ENCODE data around the gene ICE2. TPM values are rescaled to one million over a fixed set of nuclear protein-coding genes. Genes with fewer than 3 reads are reported as not detected.

Gene ICE2
- total RNA-seq, 3 donors from 2014 or later (not counting 1 experiment from before 2014, with no cell fraction given) = 21.7 to 36.7 (median 32.9) TPM

DNA sequence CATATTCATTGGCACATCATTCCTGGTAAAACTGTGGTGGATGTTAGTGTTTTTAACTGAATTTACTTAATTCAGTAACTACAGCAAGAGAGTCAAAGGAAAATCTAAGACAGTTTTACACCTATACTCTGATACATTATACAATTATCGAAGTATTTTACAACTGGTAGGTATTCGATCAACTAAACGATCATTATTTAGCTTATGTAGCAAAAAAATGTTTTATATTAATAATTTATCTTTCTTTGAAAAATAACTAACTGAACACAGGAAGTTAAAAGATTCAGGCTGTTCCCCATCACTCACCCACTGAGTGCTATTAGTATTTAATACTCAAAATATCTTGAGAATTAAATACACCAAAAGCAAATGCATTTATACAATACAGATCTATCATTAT lies 21.0 kb downstream of the ICE2 start:
- no peak overlapping the region for H3K27ac Mint-ChIP-seq
- H3K4me1 ChIP-seq (ENCODE audit: control insufficient read depth, insufficient read depth, low read length) = no peaks in the 10 kb centered on the region
- H3K27me3 ChIP-seq (ENCODE audit: control insufficient read depth, insufficient read depth, low read length) = no peaks in the 10 kb centered on the region
- peaks cover 33% of the 10 kb centered on the region for H3K36me3 ChIP-seq (ENCODE audit: control insufficient read depth, insufficient read depth, low read length)
- H3K4me3 Mint-ChIP-seq = no peak overlapping the region
- no peaks in the 10 kb centered on the region for H3K27me3 Mint-ChIP-seq (ENCODE audit: low read depth in 2 of 2)
- TF ChIP-seq, protein P1, sequence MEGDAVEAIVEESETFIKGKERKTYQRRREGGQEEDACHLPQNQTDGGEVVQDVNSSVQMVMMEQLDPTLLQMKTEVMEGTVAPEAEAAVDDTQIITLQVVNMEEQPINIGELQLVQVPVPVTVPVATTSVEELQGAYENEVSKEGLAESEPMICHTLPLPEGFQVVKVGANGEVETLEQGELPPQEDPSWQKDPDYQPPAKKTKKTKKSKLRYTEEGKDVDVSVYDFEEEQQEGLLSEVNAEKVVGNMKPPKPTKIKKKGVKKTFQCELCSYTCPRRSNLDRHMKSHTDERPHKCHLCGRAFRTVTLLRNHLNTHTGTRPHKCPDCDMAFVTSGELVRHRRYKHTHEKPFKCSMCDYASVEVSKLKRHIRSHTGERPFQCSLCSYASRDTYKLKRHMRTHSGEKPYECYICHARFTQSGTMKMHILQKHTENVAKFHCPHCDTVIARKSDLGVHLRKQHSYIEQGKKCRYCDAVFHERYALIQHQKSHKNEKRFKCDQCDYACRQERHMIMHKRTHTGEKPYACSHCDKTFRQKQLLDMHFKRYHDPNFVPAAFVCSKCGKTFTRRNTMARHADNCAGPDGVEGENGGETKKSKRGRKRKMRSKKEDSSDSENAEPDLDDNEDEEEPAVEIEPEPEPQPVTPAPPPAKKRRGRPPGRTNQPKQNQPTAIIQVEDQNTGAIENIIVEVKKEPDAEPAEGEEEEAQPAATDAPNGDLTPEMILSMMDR (IDR thresholded peaks at IDR 0.05) = no peak
- WGBS (ENCODE audit: insufficient coverage) = no CpG with 5 or more reads among the region's 3 CpGs
- H3K36me3 Mint-ChIP-seq = no peaks in the 10 kb centered on the region
- H3K27ac ChIP-seq (ENCODE audit: low read length) = no peak overlapping the region
- intact Hi-C loops (cut with micrococcal nuclease) = no loop called here
- no peak for ATAC-seq
- DNase-seq = no peak
- no peaks in the 10 kb centered on the region for H3K9me3 ChIP-seq (ENCODE audit: control insufficient read depth, insufficient read depth, low read length)
- no peak overlapping the region for H3K4me3 ChIP-seq (ENCODE audit: low read length)
- H3K4me1 Mint-ChIP-seq = no peaks in the 10 kb centered on the region
- no peaks in the 10 kb centered on the region for H3K9me3 Mint-ChIP-seq

DNA sequence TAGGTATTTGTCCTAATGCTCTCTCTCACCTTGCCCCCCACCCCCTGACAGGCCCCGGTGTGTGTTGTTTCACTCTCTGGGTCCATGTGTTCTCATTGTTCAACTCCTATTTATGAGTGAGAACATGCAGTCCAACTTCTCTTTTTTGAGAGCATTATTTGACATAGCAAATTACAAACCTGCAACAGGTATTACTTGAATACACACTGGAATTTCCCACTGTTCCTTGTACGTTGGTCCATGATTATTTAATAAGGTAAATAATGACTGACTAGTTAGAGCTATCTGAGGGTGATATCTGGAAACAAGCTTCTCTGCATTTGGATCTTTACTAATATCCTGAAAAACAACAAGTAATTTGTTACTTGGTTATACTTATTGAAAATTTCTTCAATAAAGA lies 24.1 kb downstream of the ICE2 start:
- ATAC-seq = no peak
- Histone ChIP-seq H3K27me3 (ENCODE audit: control insufficient read depth, insufficient read depth, low read length) (no peaks in the 10 kb centered on the region), H3K36me3 (ENCODE audit: control insufficient read depth, insufficient read depth, low read length) (peaks cover 41% of the 10 kb centered on the region)

DNA sequence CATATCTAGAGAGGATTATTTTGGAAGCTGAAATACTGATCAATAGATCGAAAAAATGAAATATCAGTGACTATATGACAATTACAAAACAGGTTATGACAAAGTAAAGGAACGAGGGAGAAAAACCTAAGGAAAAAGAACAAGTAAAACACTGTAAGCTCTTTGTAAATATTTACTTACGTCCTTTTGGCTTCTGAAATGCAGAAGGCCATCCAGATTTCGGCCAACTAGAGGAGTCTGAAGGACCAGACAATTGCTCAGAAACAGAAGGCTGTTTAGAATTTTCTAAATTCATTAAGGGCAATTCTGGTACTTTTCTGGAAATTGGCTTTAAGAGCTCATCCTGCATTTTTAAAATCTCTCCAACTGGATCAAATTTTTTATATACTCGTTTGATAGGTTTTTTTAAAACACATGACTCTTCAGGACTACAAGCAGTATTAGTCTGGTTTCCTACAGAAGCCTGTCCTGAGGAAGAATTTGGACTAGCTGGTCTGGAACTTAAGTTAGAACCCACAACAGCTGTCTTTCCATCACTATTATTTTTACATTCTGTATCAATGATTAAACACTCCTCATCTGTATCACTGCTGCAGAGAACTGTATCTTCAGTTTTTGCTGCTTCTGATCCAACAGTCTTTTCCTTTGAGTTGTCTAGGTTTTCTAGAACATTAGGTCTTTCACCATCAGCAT lies 30.1 kb downstream of the ICE2 start:
- Histone ChIP-seq H3K4me3 (ENCODE audit: low read length) (no peak overlapping the region), H3K27me3 (ENCODE audit: control insufficient read depth, insufficient read depth, low read length) (no peaks in the 10 kb centered on the region), H3K4me1 (ENCODE audit: control insufficient read depth, insufficient read depth, low read length) (no peaks in the 10 kb centered on the region), H3K9me3 (ENCODE audit: control insufficient read depth, insufficient read depth, low read length) (no peaks in the 10 kb centered on the region), H3K27ac (ENCODE audit: low read length) (no peak overlapping the region), H3K36me3 (ENCODE audit: control insufficient read depth, insufficient read depth, low read length) (peaks cover 46% of the 10 kb centered on the region)
- no peaks in the 10 kb centered on the region for H3K36me3 Mint-ChIP-seq
- no peak overlapping the region for H3K4me3 Mint-ChIP-seq
- ATAC-seq (no peak), DNase-seq (no peak)
- TF ChIP-seq, protein P1 (IDR thresholded peaks at IDR 0.05) = no peak
- H3K27ac Mint-ChIP-seq = no peak overlapping the region
- no peaks in the 10 kb centered on the region for H3K9me3 Mint-ChIP-seq
- no peaks in the 10 kb centered on the region for H3K4me1 Mint-ChIP-seq
- 96% methylated on average over 4 of the region's 5 CpGs for WGBS (ENCODE audit: insufficient coverage)
- intact Hi-C loops (cut with micrococcal nuclease) = no loop called here
- H3K27me3 Mint-ChIP-seq (ENCODE audit: low read depth in 2 of 2) = no peaks in the 10 kb centered on the region

More for the DNA sequence above, 24.1 kb downstream of the ICE2 start:
- WGBS (ENCODE audit: insufficient coverage) = 90% methylated on average over 1 of the region's 2 CpGs
- H3K27me3 Mint-ChIP-seq (ENCODE audit: low read depth in 2 of 2) = no peaks in the 10 kb centered on the region
- no peak for DNase-seq
- H3K4me3 Mint-ChIP-seq = no peak overlapping the region
- no peaks in the 10 kb centered on the region for H3K4me1 Mint-ChIP-seq
- H3K9me3 Mint-ChIP-seq = no peaks in the 10 kb centered on the region
- TF ChIP-seq, protein P1 (IDR thresholded peaks at IDR 0.05) = no peak
- Histone ChIP-seq H3K9me3 (ENCODE audit: control insufficient read depth, insufficient read depth, low read length) (no peaks in the 10 kb centered on the region), H3K4me1 (ENCODE audit: control insufficient read depth, insufficient read depth, low read length) (no peaks in the 10 kb centered on the region), H3K27ac (ENCODE audit: low read length) (no peak overlapping the region), H3K4me3 (ENCODE audit: low read length) (no peak overlapping the region)
- H3K27ac Mint-ChIP-seq = no peak overlapping the region
- intact Hi-C loops (cut with micrococcal nuclease) = no loop called here
- no peaks in the 10 kb centered on the region for H3K36me3 Mint-ChIP-seq

Measured in natural killer cell (primary cell).